Fibroblast of mammary gland (primary cell): ENCODE measurements around the gene GPR21.

ENCODE experiments used
- DNase-seq: peaks from one replicate; pipeline ENCODE4 v3.0.0-alpha.2; 2010; ENCODE audit warnings: low read depth
- H3K4me3 ChIP-seq: 2 replicates; pipeline ENCODE4 v1.5.1; 2011; ENCODE audit warnings: low read depth, mild to moderate bottlenecking, low read length, moderate library complexity; ENCODE audit not compliant: control insufficient read depth
- TF ChIP-seq, protein P1 (sequence below): conservative IDR thresholded peaks from 2 replicates; pipeline ENCODE4 v1.5.1; 2011; ENCODE audit warnings: low read depth, low read length, inconsistent platforms; ENCODE audit not compliant: control insufficient read depth, insufficient read depth

The GPR21 gene

DNA sequence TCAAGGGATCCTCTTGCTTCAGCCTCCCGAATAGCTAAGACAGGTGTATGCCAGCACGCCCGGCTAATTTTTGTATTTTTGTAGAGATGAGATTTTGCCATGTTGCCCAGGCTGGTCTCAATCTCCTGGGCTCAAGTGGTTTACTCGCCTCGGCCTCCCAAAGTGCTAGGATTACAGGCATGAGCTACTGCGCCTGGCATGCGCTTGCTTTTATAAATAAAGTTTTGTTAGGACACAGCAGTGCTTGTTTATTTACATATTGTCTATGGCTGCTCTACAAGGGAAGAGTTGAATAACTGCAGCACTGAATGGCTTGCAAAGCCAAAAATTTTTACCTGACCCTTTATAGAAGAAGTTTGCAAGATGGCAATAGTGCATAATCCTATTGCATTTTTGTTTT, 27.7 kb downstream of the GPR21 start:
- H3K4me3 ChIP-seq = no peak overlapping the region
- no peak for DNase-seq
- TF ChIP-seq, protein P1, sequence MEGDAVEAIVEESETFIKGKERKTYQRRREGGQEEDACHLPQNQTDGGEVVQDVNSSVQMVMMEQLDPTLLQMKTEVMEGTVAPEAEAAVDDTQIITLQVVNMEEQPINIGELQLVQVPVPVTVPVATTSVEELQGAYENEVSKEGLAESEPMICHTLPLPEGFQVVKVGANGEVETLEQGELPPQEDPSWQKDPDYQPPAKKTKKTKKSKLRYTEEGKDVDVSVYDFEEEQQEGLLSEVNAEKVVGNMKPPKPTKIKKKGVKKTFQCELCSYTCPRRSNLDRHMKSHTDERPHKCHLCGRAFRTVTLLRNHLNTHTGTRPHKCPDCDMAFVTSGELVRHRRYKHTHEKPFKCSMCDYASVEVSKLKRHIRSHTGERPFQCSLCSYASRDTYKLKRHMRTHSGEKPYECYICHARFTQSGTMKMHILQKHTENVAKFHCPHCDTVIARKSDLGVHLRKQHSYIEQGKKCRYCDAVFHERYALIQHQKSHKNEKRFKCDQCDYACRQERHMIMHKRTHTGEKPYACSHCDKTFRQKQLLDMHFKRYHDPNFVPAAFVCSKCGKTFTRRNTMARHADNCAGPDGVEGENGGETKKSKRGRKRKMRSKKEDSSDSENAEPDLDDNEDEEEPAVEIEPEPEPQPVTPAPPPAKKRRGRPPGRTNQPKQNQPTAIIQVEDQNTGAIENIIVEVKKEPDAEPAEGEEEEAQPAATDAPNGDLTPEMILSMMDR = no peak

- DNase-seq = no peak
- no peak overlapping the region for H3K4me3 ChIP-seq
- TF ChIP-seq, protein P1 = no peak
These were observed 29.1 kb downstream of the GPR21 start for GRCh38 chr9:123062351-123063176.

DNA sequence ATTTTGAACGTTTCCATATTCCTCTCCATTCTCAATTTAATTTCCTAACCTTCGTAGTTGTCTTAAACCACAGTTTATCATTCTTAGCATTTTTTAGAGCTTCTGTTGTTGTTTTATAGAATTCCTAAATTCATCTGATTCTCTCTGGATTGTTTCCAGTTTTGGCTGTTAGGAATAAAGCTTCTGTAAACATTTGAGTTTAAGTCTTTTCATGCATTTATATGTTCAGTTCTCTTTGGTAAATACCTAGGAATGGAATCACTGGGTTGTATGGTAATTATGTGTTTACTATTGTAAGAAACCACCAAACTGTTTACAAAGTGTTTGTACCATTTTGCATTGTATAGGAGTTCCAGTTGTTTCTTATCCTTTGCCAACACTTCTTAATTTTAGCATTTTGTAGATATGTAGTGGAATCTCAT, 29.7 kb downstream of the GPR21 start:
- TF ChIP-seq, protein P1 = no peak
- H3K4me3 ChIP-seq = no peak overlapping the region
- DNase-seq = peak; percentile 23

DNA sequence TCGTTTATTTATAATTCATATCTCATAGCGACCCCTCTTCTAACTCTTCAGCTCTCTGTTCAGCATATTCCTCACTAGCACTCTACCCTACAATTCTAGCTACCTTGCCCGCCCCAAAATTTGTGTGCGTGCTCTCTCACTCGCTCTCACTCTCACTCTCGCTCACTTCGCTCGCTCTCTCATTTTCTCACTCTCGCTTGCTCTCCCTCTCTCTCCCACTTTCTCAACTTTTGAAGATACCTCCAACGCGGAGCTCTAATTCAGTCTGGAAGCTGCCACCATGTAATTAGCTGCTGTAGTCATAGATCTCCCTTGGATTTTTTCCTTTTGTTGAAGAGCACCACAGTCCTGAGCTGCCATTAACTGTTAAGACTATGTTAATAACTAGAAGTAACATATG, 30.4 kb downstream of the GPR21 start:
- no peak overlapping the region for H3K4me3 ChIP-seq
- DNase-seq = no peak
- TF ChIP-seq, protein P1 = no peak

- TF ChIP-seq, protein P1 = no peak
- no peak overlapping the region for H3K4me3 ChIP-seq
- DNase-seq = no peak
These were observed 31.2 kb downstream of the GPR21 start for GRCh38 chr9:123064716-123065115.

DNA sequence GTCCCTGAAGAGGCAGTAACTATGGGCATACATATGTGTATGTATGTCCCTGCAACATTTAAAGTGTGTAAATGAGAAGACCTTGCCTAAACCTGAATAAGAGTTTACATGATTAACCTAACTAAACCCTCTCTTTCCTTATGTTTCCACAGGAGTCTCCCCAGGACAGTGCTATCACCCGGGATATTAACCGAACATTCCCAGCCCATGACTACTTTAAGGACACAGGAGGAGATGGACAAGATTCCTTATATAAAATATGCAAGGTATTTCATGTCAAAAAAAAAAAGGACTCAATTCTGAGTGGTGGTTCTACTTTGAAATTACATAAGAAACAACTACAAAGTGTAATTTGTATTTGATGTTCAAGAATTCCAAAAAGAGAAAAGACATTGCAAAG, 31.7 kb downstream of the GPR21 start:
- no peak for DNase-seq
- TF ChIP-seq, protein P1 = no peak
- no peak overlapping the region for H3K4me3 ChIP-seq
